HEK293T (cell line): Measurements from ENCODE around the gene GLOD4.

ENCODE experiments used
- BHLHE40 ChIP-seq: fragments of 450-650 bp; IDR thresholded peaks from 2 replicates; pipeline ENCODE4 v1.6.1; 2016; ENCODE audit warnings: mild to moderate bottlenecking, moderate library complexity, borderline replicate concordance
- CTBP1 ChIP-seq: fragments of 450-650 bp; IDR thresholded peaks from 2 replicates; pipeline ENCODE4 v1.6.1; 2016; ENCODE audit warnings: borderline replicate concordance
- FOXA1 ChIP-seq: fragments of 450-650 bp; IDR thresholded peaks from 2 replicates; pipeline ENCODE4 v1.6.1; 2016; ENCODE audit warnings: mild to moderate bottlenecking
- FOXK2 ChIP-seq: fragments of 450-650 bp; IDR thresholded peaks from 2 replicates; pipeline ENCODE4 v1.6.1; 2016; ENCODE audit warnings: mild to moderate bottlenecking
- FOXM1 ChIP-seq: fragments of 450-650 bp; IDR thresholded peaks from 2 replicates; pipeline ENCODE4 v1.6.1; 2017; ENCODE audit warnings: mild to moderate bottlenecking, borderline replicate concordance
- LEF1 ChIP-seq: fragments of 450-650 bp; IDR thresholded peaks from 2 replicates; pipeline ENCODE4 v1.6.1; 2017; ENCODE audit warnings: mild to moderate bottlenecking, borderline replicate concordance
- SP1 ChIP-seq: fragments of 450-650 bp; IDR thresholded peaks from 2 replicates; pipeline ENCODE4 v1.6.1; 2017
- SUZ12 ChIP-seq: fragments of 450-650 bp; IDR thresholded peaks from 2 replicates; pipeline ENCODE4 v1.6.1; 2016; ENCODE audit warnings: mild to moderate bottlenecking
- TARDBP ChIP-seq: fragments of 450-650 bp; IDR thresholded peaks from 2 replicates; pipeline ENCODE4 v1.6.1; 2016

DNA sequence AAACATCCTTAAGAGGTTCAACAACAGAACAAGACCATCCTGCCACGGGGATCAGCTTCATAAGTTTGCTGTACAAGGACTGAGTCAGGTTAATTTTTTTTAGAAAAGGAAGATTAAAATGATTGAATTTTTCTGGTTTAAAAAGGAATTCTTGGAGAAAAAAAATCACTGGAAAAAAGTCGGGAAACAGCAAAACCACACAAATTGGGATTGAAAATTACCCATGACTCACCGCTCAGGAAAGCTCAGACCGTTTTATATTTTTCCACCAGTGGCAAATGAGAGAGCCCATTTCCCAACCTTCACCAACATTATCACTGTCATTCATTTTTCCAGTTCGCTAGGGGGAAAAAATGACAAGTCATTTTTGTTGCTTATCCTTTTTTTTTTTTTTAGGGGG lies 46.7 kb upstream of the GLOD4 start:
- TF ChIP-seq FOXM1 (no peak), FOXA1 (no peak), LEF1 (no peak), SUZ12 (no peak), FOXK2 (no peak), BHLHE40 (no peak), TARDBP (no peak), SP1 (no peak), CTBP1 (no peak)
